KOPT-K1 (cell line): ENCODE data around the gene VPS45.

Source experiments
- H3K27ac ChIP-seq: fragments of 200-600 bp; sonication (generic); 2 replicates; pipeline ENCODE4 v1.5.1; 2016; ENCODE audit warnings: antibody characterized with exemption, mild to moderate bottlenecking, low read depth, low read length; ENCODE audit not compliant: poor library complexity, severe bottlenecking
- H3K36me3 ChIP-seq: fragments of 200-600 bp; sonication (generic); 2 replicates; pipeline ENCODE4 v1.5.1; 2017; ENCODE audit warnings: antibody characterized with exemption, mild to moderate bottlenecking, low read length, moderate library complexity; ENCODE audit not compliant: insufficient read depth
- H3K9me3 ChIP-seq: fragments of 200-600 bp; sonication (generic); 2 replicates; pipeline ENCODE4 v1.5.1; 2017; ENCODE audit warnings: antibody characterized with exemption, low read length, mild to moderate bottlenecking; ENCODE audit not compliant: insufficient read depth, poor library complexity, severe bottlenecking

Gene VPS45

DNA sequence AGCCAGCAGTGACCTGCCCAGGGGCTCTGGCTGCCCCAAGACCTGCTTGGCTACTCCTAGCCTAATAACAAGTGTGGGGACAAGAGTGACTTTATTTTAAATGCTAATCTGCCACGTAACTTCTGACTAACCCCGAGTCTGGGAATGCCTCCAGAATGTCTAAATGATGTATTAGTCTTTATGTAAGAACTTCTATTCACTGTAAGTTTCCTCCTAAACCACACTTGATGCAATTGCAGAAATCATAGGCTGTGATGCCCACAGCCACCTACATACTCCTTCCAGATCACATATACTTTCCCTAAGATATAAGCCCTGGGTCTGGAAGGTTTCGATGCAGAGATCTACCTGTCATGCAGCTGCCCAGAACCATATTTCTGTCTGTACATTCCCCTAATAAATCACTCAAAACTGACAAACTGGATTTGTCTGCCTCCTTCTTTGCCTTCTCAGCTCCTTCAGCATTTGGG lies 5.9 kb upstream of the VPS45 start:
- Histone ChIP-seq H3K36me3 (no peaks in the 10 kb centered on the region), H3K27ac (no peak overlapping the region), H3K9me3 (no peaks in the 10 kb centered on the region)

- Histone ChIP-seq H3K27ac (no peak overlapping the region), H3K36me3 (no peaks in the 10 kb centered on the region), H3K9me3 (no peaks in the 10 kb centered on the region)
Observed at GRCh38 chr1:150062113-150062512, 5.5 kb upstream of the VPS45 start.

DNA sequence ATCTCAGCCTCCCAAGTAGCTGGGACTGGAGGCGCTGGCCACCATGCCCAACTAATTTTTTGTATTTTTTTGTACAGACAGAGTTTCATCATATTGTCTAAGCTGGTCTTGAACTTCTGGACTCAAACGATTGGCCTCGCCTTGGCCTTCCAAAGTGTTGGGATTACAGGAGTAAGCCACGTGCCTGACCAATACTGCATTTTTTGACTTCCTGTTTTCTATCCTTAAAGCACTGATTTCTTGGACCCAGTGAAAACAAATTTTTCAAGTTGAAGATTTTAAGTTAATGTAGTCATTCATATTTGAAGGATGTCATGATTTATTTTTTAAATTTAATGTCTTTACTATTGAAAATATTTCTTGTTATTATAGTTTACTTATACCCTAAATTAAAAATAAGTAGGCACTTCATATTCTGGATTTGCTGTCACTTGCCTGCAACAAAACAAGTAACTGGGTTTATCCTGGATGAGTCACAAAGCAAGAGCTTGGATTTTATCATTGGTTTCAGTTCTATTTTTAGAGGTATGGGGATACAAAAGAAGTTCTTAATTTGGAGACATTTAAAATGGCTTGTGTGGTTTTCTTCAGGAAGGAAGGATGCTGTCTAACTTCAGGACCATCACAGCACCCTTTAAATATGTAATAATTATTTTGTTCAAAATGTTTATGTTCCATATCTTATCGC lies 2.2 kb upstream of the VPS45 start:
- H3K9me3 ChIP-seq = no peaks in the 10 kb centered on the region
- H3K36me3 ChIP-seq = peaks cover 14% of the 10 kb centered on the region
- no peak overlapping the region for H3K27ac ChIP-seq

DNA sequence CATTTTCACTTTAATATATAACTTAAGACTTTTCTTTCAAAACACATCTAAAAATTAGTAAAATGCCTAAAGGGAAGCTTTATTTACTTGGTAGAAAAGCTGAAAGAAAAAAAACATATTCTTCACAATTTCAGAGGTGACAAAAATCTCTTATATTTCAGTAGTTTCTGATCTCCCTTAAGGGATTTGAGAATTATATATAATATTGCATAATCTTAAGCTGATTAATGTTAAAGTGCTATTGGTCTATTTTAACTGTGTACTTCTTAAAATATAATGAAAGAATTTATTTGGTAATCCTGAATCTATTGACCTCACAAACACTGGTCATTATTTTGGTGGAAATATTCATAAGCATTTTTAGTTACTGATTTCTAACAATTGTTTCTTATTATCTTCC lies 1.2 kb upstream of the VPS45 start:
- H3K27ac ChIP-seq = peak overlapping the region; percentile 89
- H3K36me3 ChIP-seq = peaks cover 16% of the 10 kb centered on the region
- no peaks in the 10 kb centered on the region for H3K9me3 ChIP-seq

GRCh38 chr1:150066838-150067183 lies 765 bp upstream of the VPS45 start:
- Histone ChIP-seq H3K27ac (peak overlapping the region; percentile 89), H3K9me3 (no peaks in the 10 kb centered on the region), H3K36me3 (peaks cover 21% of the 10 kb centered on the region)

DNA sequence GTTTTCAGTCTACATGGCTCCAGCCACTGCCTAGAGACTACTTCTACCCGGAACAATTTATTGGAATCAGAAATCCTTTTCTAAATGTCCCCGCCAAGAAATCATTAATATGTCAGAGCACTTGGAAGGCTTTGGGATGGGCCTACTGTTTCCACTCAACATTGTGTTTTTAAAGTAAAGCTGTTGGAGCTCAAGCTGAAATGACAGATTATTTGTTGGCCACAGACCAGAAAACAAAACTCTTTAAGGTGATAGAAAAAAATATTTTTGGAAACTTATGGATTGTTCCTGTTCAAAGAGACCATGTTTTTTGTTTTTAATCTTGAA lies 496 bp downstream of the VPS45 start:
- peaks cover 34% of the 10 kb centered on the region for H3K36me3 ChIP-seq
- H3K27ac ChIP-seq = peak overlapping the region; percentile 89

GRCh38 chr1:150069923-150070322 lies 2.3 kb downstream of the VPS45 start:
- H3K36me3 ChIP-seq = peaks cover 49% of the 10 kb centered on the region
- H3K9me3 ChIP-seq = no peaks in the 10 kb centered on the region
- no peak overlapping the region for H3K27ac ChIP-seq

More for the DNA sequence above, 496 bp downstream of the VPS45 start:
- no peaks in the 10 kb centered on the region for H3K9me3 ChIP-seq

DNA sequence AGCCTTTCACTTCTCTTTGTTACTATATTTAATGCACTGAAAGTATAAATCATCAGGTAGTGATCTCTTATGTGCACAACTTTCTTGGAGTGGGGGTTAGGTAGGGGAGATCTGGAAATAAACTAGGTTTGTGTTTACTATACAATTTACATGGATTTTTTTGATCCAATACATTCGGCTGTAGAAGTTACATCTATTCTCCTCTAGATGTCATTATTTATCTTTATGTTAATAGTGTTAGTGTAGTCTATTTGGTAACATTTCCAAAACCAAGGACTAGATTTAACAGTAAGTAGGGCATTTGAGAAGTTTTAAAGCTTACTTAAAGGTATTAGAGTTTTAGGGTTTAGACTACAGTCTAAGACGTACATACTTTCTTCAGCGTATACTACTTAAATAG lies 5.4 kb downstream of the VPS45 start:
- Histone ChIP-seq H3K9me3 (no peaks in the 10 kb centered on the region), H3K27ac (no peak overlapping the region), H3K36me3 (peaks cover 73% of the 10 kb centered on the region)

- no peak overlapping the region for H3K27ac ChIP-seq
- H3K36me3 ChIP-seq = peaks cover 79% of the 10 kb centered on the region
- no peaks in the 10 kb centered on the region for H3K9me3 ChIP-seq
Observed at GRCh38 chr1:150073516-150073915, 5.9 kb downstream of the VPS45 start.

- no peak overlapping the region for H3K27ac ChIP-seq
- peaks cover 86% of the 10 kb centered on the region for H3K36me3 ChIP-seq
- no peaks in the 10 kb centered on the region for H3K9me3 ChIP-seq
Observed at GRCh38 chr1:150076066-150076465, 8.5 kb downstream of the VPS45 start.

DNA sequence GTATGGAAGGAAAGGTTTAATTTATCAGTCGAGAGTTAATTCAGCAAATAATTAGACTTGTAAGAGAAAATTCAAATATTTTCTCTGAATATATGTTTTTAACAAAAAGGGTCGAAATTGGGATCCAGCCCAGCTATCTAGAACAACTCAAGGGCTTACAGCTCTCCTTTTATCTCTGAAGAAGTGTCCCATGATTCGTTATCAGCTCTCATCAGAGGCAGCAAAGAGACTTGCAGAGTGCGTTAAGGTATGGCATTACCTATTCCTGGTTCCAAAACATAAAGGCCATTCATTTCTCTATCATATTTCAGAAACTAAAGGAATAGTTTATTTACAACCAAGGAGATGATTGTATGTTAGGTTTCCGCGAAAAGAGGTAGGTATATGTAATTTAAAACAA lies 9.4 kb downstream of the VPS45 start:
- H3K9me3 ChIP-seq = no peaks in the 10 kb centered on the region
- H3K36me3 ChIP-seq = peaks cover 87% of the 10 kb centered on the region
- H3K27ac ChIP-seq = no peak overlapping the region

DNA sequence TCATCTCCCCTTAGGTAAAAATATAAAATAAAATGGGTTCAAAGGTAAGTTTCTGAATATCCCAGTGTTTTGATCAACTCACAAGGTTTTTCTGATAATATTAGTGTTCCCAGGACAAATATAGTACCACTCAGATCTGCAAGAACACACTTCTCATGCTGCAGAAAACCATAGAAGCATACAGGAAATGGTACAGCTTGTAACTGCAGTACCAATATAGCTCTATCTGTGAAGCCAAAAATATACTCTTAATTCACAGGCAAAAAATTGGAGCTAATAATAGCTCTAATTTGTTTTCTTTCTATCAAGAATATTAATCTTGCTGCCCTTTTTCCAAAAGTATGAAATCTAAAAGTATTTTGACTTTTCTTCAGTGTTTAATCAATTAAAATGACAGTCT lies 13.2 kb downstream of the VPS45 start:
- no peaks in the 10 kb centered on the region for H3K9me3 ChIP-seq
- H3K27ac ChIP-seq = no peak overlapping the region
- H3K36me3 ChIP-seq = peaks cover 92% of the 10 kb centered on the region

GRCh38 chr1:150082494-150082893 lies 14.9 kb downstream of the VPS45 start:
- Histone ChIP-seq H3K36me3 (peaks cover 96% of the 10 kb centered on the region), H3K27ac (no peak overlapping the region), H3K9me3 (no peaks in the 10 kb centered on the region)

DNA sequence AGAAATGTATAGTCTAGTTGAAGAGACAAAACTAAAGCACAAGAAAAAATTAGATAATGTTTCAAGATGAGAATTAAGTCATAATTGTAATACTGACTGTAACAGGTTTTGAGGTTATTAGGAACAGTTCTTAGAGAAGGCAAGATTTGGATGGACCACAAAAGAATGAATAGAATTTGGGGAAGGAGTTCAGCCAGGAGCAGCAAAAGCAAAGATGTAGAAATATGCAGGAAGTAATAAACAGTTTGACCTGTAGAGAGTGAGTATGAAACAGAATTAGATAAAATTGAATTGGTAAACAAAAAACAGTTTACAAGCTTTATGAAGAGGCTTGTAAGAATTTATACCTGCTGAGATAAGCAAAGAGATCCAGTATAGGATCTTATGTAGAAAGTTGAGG lies 16.3 kb downstream of the VPS45 start:
- Histone ChIP-seq H3K27ac (no peak overlapping the region), H3K9me3 (no peaks in the 10 kb centered on the region), H3K36me3 (peaks cover 97% of the 10 kb centered on the region)

- H3K36me3 ChIP-seq = peaks cover 85% of the 10 kb centered on the region
- H3K9me3 ChIP-seq = no peaks in the 10 kb centered on the region
- no peak overlapping the region for H3K27ac ChIP-seq
Observed at GRCh38 chr1:150085406-150085805, 17.8 kb downstream of the VPS45 start.

GRCh38 chr1:150087415-150087814 lies 19.8 kb downstream of the VPS45 start:
- no peaks in the 10 kb centered on the region for H3K9me3 ChIP-seq
- peaks cover 69% of the 10 kb centered on the region for H3K36me3 ChIP-seq
- no peak overlapping the region for H3K27ac ChIP-seq
